Colon (tissue), 2 donors: ENCODE results near the gene PTMA.
"Not testable (repeated sequence)": the region's sequence is repeated elsewhere in the genome, so short reads cannot be mapped to it uniquely, and the experiment has no call there.

Experiments used
- FAIRE-seq: peaks from 2 replicates; lab custom pipeline; 2012; peaks lifted over from hg19 to GRCh38; lab: Jason Lieb, UNC
- donor health status: control.
- donor health status: control.

Gene PTMA

GRCh38 chr2:231696004-231696367 is 12.3 kb upstream of the PTMA start:
- no peak for FAIRE-seq

GRCh38 chr2:231699006-231699405 is 9.3 kb upstream of the PTMA start:
- FAIRE-seq, result no peak

- FAIRE-seq, result no peak
Measured at GRCh38 chr2:231701456-231702373, 6.6 kb upstream of the PTMA start.

GRCh38 chr2:231704017-231704416 is 4.3 kb upstream of the PTMA start:
- FAIRE-seq, result no peak

- peak; percentile 31 for FAIRE-seq
Measured at GRCh38 chr2:231706731-231707624, 1.3 kb upstream of the PTMA start.

DNA sequence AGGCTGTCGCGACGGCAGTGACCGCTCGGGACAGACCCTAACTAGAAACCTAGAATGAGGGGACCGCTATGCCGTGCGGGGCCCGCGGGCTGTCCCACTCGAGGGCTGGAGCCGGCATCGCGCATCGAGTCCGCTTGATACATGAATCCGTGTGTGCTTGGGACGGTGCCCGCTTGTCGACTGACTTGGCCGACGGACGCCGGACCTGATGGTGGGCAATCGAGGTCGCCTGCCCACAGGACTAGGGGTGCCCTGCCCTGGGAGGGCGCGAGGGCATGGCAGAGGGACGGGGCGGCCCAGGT is 749 bp upstream of the PTMA start:
- FAIRE-seq, result no peak

- FAIRE-seq, result no peak
Measured at GRCh38 chr2:231708773-231709635, 679 bp downstream of the PTMA start.

- no peak for FAIRE-seq
Measured at GRCh38 chr2:231709636-231709980, 1.3 kb downstream of the PTMA start.

GRCh38 chr2:231709981-231710798 is 1.9 kb downstream of the PTMA start:
- FAIRE-seq, result no peak

DNA sequence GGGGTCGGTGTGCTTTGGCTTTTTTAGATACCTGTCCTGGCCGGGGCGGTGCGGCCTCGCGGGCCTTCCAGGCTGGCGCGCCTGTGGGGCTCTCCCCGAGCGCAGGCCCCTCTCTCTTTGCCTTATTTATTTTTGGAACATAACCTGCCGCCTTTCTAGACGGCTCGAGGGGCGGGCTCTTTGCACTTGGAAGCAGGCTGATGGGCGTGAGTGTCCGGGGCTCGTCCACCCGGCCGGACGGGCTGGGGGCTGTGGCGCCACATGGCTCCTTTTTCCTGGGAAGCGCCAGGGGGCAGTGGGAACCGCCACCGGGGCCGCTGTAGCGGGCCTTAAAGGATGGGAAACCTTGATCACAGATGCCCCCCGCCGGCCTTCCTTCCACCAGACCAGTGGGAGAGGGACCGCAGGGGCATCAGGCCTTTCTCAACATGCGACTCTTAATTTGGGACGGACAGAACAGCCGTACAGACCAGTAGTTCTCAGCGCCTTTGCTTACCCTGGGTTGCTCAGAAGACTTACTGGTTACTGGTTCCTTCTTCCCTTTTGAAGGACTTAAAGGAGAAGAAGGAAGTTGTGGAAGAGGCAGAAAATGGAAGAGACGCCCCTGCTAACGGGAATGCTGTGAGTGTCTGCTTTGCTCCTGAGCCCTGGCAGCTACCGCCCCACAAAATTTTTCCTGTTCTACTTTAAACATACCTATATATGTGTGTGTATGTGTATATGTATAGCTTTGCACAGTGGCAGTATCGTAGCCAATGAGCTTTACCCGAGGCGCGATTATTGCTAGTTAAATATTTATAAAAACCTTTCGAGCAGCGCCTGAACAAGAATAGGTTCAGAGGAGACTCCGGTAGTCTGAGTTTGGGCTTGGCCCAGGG is 2.7 kb downstream of the PTMA start:
- no peak for FAIRE-seq

DNA sequence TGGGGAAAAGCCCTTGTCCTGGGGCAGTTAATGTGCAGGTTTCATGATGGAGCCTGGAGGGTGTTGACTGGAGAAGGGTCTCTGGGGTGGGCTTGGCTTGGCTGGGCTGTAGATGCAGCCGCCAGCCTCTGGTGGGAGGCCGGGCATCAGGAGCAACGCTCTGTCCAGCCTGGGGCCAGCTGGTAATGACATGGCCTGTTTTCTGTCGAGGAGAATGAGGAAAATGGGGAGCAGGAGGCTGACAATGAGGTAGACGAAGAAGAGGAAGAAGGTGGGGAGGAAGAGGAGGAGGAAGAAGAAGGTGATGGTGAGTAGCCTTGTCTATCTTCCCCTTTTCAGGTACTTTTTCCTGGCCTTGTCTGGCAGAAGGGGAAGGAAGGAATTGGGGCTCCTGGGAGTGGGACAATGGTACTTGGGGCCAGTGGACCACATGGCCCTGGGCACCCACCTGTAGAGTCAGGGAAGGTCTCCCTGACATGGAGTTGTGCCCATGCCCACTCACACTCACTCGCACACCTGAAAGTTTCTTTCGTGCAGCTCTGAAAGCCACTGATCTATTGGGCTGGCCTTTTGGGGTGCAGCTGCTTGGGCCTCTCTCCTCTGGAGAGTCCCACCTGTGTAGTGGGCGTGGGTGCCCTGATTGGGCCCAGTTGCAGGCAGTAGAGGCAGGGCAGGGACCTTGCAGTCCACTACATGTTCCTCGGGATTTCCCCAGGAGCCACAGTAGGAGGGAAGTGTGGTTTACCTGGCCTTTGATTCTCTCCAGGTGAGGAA is 3.5 kb downstream of the PTMA start:
- FAIRE-seq, result no peak

DNA sequence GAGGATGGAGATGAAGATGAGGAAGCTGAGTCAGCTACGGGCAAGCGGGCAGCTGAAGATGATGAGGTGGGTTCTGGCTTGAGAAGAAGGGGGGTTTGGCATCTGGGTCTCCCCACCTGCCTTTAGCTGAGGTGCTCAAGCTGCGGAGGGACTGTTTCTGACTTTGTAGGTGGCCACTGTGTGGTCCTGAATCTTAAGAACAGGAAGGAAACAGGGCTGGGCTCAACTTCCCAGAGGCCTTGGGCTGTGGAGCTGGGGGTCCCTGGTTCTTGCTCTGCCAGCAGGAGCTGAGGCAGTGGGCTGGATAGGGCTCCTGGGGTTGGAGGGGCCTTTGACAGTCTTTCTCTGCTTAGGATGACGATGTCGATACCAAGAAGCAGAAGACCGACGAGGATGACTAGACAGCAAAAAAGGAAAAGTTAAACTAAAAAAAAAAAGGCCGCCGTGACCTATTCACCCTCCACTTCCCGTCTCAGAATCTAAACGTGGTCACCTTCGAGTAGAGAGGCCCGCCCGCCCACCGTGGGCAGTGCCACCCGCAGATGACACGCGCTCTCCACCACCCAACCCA is 4.2 kb downstream of the PTMA start:
- not testable (repeated sequence) for FAIRE-seq

GRCh38 chr2:231713406-231713729 is 5.0 kb downstream of the PTMA start:
- peak; percentile 43 for FAIRE-seq

GRCh38 chr2:231713730-231714638 is 5.7 kb downstream of the PTMA start:
- FAIRE-seq, result no peak

DNA sequence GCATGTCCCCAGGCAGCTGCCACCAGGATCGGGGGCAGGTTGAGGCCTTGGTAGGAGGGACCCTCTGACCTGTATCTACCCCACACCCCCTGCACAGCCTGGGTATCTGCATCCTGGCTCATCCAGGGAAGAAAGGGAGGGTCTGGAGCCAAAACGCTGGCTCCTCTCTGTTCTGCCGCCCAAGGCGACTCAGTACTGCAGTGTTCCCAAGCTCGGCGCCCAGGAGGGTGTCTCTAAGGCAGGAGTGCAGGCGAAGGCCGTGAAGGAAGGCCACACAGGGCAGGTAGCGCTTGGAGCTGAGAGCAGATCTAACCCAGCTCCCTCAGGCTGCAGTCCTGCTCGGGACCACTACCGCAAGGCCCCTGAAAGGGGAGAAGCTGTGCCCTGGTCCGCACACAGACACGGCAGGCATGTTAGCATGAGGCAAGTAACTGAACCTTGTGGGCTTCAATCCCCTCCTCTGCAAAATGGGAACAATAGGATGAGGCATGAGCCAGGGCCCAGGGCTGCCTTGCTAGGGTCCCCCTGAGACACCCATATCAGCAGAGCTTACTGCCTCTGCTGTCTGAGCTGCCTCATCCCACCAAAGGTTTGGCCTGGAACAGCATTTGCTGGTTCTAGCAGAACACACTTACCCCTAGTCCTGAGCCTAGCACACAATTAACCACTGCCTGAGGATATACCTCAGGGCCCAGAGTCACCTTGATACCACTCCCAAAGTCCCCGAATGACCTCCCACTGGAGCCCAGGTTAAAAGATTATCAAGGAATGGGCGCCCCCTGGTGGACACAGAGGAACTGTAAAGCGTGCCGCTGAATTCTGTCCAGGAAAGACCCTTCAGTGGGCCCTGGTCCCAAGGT is 6.5 kb downstream of the PTMA start:
- FAIRE-seq, result no peak

DNA sequence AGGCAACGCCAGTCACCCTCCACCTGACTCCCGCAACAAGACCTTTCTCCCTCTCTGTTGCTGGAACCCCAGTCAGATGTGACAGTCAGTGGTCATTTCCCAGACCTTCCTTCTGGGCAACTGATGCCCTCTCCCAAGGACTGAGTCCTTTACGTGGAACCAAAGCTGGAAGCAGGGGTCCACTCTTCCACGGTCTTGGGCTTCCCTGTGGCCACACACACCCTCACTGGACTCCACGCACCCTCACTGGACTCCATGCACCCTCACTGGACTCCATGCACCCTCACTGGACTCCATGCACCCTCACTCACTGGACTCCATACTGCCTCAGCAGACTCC is 7.1 kb downstream of the PTMA start:
- no peak for FAIRE-seq

GRCh38 chr2:231715988-231716616 is 7.8 kb downstream of the PTMA start:
- no peak for FAIRE-seq
